RWPE2 (cell line): Measurements from ENCODE around the gene FOXL3.
A peak's percentile ranks its signal among the peaks of the same experiment; 100 is the strongest.

Experiments used
- ATAC-seq: fragments of 200-7000 bp; cut with Tn5 transposase; 3 replicates; pipeline ENCODE4 v1.9.1; 2021; ENCODE audit warnings: low read depth
- DNase-seq: peaks from one replicate; pipeline ENCODE4 v3.0.0-alpha.2; 2020; ENCODE audit warnings: low spot score
- H3K27ac ChIP-seq: fragments of 450-650 bp; 2 replicates; pipeline ENCODE4 v1.5.1; 2017; ENCODE audit warnings: mild to moderate bottlenecking; ENCODE audit not compliant: poor library complexity, severe bottlenecking
- H3K27me3 ChIP-seq: fragments of 250-450 bp; sonication (Bioruptor Pico); 2 replicates; pipeline ENCODE4 v1.5.1; 2021; ENCODE audit warnings: mild to moderate bottlenecking, moderate library complexity; ENCODE audit not compliant: insufficient read depth, poor library complexity, severe bottlenecking
- H3K36me3 ChIP-seq: fragments of 250-450 bp; sonication (Bioruptor Pico); 2 replicates; pipeline ENCODE4 v1.5.1; 2020; ENCODE audit warnings: low read depth, mild to moderate bottlenecking, moderate library complexity
- H3K4me1 ChIP-seq: fragments of 250-450 bp; sonication (Bioruptor Pico); 2 replicates; pipeline ENCODE4 v1.5.1; 2021; ENCODE audit warnings: mild to moderate bottlenecking, moderate library complexity; ENCODE audit not compliant: insufficient read depth, poor library complexity, severe bottlenecking
- H3K4me3 ChIP-seq: fragments of 250-450 bp; sonication (Bioruptor Pico); 2 replicates; pipeline ENCODE4 v1.5.1; 2021; ENCODE audit warnings: mild to moderate bottlenecking, moderate library complexity; ENCODE audit not compliant: severe bottlenecking
- H3K9me3 ChIP-seq: fragments of 250-450 bp; sonication (Bioruptor Pico); 2 replicates; pipeline ENCODE4 v1.5.1; 2021; ENCODE audit warnings: mild to moderate bottlenecking, moderate library complexity; ENCODE audit not compliant: severe bottlenecking
- CTCF ChIP-seq: fragments of 450-650 bp; IDR thresholded peaks from one replicate; pipeline ENCODE4 v1.5.1; 2017; ENCODE audit warnings: mild to moderate bottlenecking, moderate library complexity; ENCODE audit not compliant: poor library complexity, severe bottlenecking

FOXL3 gene

GRCh38 chr7:269721-270120, 20.2 kb upstream of the FOXL3 start:
- Histone ChIP-seq H3K36me3 (no peaks in the 10 kb centered on the region), H3K4me3 (no peak overlapping the region), H3K4me1 (no peaks in the 10 kb centered on the region), H3K27me3 (no peaks in the 10 kb centered on the region), H3K27ac (no peak overlapping the region), H3K9me3 (no peaks in the 10 kb centered on the region)
- DNase-seq (peak; percentile 28), ATAC-seq (no peak)
- TF ChIP-seq CTCF: no peak

- H3K9me3 ChIP-seq: no peaks in the 10 kb centered on the region
- no peak for TF ChIP-seq CTCF
- ATAC-seq: no peak
Observed at GRCh38 chr7:270351-270983, 19.5 kb upstream of the FOXL3 start.

DNA sequence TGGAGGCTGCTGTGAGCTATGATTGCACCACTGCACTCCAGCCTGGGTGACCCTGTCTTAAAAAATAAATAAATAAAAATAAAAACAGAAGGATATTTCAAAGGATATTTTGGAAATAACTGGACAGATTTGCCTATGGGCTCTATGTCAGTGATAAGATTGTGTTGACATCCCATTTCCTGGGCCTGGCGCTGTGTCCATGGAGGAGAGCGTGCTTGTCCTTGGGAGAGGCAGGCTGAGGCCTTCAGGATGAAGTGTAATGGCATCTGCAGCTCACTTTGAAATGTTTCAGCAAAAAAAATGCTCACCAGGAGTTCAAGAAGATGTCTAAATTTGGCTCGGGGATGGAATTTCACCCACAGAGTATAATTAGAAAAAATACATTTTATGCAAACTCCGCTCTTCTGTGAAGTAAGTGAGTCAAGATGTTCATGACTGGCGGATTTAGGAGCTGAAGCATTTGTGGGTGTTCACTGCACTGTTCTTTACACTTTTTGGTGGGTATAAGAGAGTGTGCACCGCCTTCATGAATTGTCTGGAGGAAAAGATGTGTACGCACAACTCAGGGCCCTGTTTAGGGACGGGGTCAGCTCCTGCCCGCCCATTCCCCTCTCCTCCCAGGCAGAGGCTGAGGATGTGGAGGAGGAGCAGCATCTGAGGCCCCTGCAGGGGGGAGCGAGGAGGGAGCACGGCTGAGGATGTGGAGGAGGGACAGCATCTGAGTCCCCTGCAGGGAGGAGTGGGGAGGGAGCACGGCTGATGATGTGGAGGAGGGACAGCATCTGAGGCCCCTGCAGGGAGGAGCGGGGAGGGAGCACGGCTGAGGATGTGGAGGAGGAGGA, 18.5 kb upstream of the FOXL3 start:
- Histone ChIP-seq H3K27me3 (no peaks in the 10 kb centered on the region), H3K4me1 (no peaks in the 10 kb centered on the region), H3K4me3 (no peak overlapping the region), H3K27ac (no peak overlapping the region), H3K9me3 (no peaks in the 10 kb centered on the region), H3K36me3 (no peaks in the 10 kb centered on the region)
- ATAC-seq (no peak), DNase-seq (peak; percentile 10)
- no peak for TF ChIP-seq CTCF

More at GRCh38 chr7:270351-270983, 19.5 kb upstream of the FOXL3 start:
- DNase-seq: peak; percentile 42
- Histone ChIP-seq H3K27ac (no peak overlapping the region), H3K36me3 (no peaks in the 10 kb centered on the region), H3K4me3 (no peak overlapping the region), H3K4me1 (no peaks in the 10 kb centered on the region), H3K27me3 (no peaks in the 10 kb centered on the region)

- H3K36me3 ChIP-seq: no peaks in the 10 kb centered on the region
- no peak for TF ChIP-seq CTCF
- no peak overlapping the region for H3K27ac ChIP-seq
- ATAC-seq: no peak
- DNase-seq: no peak
- H3K4me1 ChIP-seq: no peaks in the 10 kb centered on the region
- H3K4me3 ChIP-seq: no peak overlapping the region
- no peaks in the 10 kb centered on the region for H3K9me3 ChIP-seq
- H3K27me3 ChIP-seq: no peaks in the 10 kb centered on the region
Observed at GRCh38 chr7:272108-272615, 17.8 kb upstream of the FOXL3 start.
